ENCODE data around the gene FOXO6.

The FOXO6 gene

GRCh38 chr1:41411229-41411628, 50.0 kb downstream of the FOXO6 start:
- DNase-seq: no peak

- no peak for DNase-seq
Observed at GRCh38 chr1:41412748-41413147, 51.5 kb downstream of the FOXO6 start.

GRCh38 chr1:41413748-41414281, 52.6 kb downstream of the FOXO6 start:
- no peak for DNase-seq

- DNase-seq: no peak
Observed at GRCh38 chr1:41414296-41414695, 53.1 kb downstream of the FOXO6 start.

DNA sequence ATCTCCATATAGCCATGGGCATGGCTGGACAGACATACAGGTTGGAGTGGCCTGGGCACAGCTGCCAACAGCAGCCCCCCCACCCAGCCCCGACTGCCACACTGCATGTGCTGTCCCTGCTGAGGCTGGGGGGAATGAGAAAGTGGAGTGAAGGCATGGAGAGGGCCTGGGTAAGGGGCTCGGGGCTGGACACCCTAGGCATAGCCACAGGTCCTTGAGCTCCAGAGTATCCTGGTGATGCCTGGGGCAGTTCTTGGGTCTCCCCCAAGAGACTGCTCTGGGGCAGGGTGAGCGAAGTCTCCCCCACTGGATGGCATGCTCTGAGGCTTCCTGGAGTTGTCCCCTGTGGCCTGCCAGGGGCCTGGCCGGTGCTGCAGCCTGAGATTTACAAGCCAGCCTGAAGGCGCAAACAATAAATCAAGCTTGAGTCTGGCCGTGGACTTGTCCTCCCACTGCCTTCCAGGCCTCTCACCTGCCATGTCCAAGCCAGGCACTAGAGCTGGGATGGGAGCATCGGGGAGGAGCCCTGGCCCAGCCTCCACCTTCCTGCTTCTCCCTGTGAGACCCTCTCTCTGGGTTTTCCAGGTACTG, 53.6 kb downstream of the FOXO6 start:
- no peak for DNase-seq

DNA sequence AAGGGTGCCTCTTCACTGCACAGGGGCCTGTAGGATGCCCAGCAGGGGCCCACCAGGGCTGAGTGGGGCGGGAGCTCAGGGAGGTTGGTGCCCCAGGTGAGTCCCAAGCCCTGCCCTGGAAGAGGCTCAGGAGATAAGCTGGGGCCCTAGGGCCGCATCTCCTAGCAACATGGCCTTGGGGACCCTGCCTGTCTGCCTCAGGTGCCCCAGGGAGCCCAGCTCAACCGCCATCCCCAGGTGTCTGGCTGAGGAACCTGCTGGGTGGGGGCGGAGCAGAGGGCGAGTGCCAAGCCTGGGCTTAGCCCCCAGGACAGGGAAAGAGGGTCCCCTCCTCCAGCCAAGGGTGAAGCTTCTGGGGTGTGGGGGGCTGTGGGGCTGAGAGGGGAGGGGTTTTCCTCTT, 54.8 kb downstream of the FOXO6 start:
- DNase-seq: no peak

DNA sequence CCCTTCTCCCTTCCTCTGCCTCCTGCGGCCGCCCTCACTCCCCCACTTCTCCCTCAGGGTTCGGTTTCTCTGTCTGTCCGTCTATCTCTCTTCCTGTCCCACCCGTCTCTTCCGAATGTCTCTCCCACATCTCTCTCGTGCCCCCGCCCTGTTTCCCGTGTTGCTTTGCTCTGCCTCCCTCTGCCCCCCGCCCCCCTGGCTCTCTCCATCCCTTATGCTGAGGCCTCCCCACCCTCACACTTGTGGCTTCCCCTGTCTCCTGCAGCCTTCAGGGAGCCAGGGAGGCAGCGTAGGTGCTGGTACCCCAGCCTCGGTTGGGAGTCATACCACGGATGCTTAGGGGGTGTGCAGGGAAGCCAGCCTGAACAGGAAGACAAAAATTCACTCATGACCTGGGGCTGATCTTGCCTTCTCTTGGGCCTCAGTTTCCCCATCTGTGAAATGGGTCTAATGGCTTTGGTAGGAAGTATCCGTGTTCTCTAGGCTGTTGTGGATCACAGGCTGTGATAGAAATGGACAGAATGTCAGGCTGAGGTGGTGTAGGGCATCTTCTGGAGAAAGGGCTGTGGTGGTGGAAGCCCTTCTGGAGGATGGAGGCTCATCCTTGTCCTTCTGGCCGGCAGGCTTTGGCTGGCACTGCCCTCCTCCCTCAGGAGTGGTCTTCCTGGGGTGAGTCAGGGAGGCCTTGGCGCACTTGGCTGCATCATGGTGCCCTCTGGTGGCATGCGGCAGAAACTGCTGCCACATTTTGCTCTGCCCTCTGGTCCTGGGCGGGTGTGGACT, 55.5 kb downstream of the FOXO6 start:
- DNase-seq: peak; percentile 53

- DNase-seq: no peak
Observed at GRCh38 chr1:41417335-41417682, 56.1 kb downstream of the FOXO6 start.

DNA sequence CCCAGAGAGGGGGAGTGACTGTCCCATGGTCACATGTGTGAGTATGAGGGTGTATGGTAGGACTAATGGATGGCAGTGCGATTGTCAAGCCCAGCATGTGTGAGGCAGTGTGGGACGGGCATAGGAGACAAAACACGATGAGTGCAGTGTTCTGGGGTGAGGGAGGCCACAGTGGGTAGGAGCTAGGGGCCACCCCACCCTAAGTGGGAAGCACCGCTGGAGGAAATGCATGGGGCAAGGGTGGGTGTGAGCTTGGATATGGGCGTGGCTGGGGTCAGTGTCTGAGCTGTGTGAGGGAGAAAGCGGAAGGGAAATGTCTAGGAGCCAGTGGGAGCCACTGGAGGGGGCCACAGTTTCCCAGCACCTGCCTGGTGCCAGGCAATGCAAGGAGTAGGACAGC, 56.5 kb downstream of the FOXO6 start:
- no peak for DNase-seq

DNA sequence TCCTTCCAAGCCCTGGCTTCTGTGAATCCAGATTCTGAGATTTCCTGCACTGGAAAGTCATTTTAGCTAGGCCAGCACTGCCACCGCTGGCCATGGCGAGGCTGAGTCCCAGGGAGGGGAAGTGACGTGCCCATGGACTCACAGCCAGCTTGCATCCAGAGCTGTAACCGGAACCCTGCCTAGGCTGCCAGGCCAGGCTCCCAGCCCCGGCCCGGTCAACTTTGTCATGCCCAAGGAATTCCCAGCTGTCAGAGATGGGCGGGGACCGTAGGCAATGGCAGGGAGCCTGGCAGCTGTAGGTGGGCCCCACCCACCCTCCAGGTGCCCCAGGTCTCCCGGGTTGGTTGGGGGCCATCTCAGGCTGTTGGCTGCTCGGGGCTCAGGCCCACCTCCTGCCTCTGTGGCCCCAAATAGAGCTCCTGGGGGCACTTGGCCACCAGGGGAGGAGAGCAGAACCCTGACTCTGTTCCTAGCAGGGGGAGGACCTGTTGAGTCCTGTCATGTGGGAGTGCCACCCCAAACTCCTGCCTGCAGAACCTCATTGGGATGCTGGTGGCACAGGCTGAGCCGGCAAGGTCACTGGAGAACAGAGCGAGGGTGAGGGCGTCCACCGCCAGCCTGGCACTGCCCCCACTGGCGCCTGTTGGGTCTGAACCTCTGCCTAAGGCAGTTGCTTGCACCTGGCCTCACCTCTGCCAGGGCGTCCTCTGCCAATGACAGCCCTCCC, 57.8 kb downstream of the FOXO6 start:
- DNase-seq: no peak

GRCh38 chr1:41419584-41420295, 58.5 kb downstream of the FOXO6 start:
- DNase-seq: no peak

DNA sequence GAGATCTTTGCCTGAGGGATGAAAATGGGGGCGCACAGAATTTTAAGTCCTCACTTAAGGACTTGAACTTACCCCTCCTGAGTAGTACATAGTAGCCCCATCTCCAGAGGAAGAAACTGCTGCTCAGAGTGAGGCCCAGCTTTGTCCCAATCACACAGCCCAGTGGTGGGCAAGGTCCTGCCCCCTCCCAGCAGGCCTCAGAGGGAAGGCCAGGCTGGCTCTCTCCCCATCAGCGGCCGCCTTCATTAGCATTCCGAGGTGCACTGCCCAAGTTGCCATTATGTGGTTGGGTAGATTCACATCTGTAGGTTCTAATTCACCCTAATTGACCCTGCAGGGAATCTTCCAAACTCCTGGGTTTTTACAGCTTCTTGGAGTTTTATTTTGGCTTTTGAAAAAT, 59.1 kb downstream of the FOXO6 start:
- no peak for DNase-seq

GRCh38 chr1:41420860-41421259, 59.6 kb downstream of the FOXO6 start:
- no peak for DNase-seq

- DNase-seq: no peak
Observed at GRCh38 chr1:41422306-41422705, 61.1 kb downstream of the FOXO6 start.

DNA sequence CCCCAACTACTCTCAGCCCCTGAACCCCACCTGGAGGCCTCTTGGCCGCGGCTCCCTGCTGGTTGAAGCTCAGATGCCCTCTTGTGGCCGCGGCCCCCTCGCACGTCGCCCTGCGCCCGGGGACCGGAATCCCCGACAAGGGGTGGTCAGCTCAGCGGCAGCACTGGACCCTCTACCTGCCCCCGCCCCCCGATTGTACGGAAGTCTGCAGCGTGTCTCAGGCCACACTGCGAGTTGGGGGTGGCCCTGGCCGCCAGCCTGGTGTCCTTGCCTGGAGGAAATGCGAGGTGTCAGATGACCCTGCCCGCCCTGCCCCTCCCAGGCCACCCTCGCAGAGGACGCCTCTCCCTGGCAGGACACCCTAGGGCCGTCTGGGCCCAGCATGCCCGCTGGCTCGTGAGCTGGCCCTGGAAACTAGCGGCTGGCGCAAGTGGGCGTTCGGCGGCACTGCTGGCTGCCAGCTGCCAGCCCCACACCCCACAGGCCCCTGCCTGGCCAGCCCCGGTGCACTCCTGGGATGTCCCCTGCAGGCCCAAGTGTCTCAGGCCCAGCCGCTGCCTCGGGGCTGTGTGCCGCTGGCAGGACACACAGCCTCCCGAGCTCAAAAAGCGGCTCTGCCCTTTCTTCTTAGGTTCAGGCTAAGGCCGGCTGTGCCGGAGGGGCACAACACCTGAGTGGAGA, 62.4 kb downstream of the FOXO6 start:
- no peak for DNase-seq

DNA sequence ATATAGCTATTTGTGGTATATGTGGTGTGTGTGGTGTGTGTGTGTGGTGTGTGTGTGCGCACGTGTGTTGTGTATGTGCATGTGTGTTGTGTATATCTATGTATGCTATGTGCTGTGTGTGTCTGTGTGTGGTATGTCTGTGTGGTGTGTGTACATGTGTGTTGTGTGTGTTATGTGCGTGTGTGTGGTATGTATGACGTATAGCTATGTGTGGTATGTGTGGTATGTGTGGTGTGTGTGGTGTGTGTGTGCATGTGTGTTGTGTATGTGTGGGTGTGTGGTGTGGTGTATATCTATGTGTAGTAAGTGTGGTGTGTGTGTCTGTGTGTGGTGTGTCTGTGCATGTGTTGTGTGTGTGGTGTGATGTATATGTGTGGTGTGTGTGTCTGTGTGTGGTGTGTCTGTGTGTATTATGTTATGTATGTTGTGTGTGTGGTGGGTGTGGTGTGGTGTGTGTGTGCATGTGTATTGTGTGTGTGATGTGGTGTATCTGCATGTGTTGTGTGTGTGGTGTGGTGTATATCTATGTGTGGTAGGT, 63.4 kb downstream of the FOXO6 start:
- DNase-seq: no peak

- no peak for DNase-seq
Observed at GRCh38 chr1:41425369-41425768, 64.1 kb downstream of the FOXO6 start.

- no peak for DNase-seq
Observed at GRCh38 chr1:41426201-41426890, 65.1 kb downstream of the FOXO6 start.

GRCh38 chr1:41427122-41427913, 66.1 kb downstream of the FOXO6 start:
- no peak for DNase-seq

GRCh38 chr1:41427916-41428737, 66.9 kb downstream of the FOXO6 start:
- DNase-seq: no peak
